MM.1S (cell line): ENCODE measurements around the gene SERPINB4.

Experiments used
- DNase-seq: peaks from one replicate; pipeline ENCODE4 v3.0.0-alpha.2; 2015
- H2AFZ ChIP-seq: fragments of 300-600 bp; sonication (generic); 2 replicates; pipeline ENCODE4 v1.6.0; 2016; ENCODE audit warnings: antibody characterized with exemption, low read length
- H3F3A ChIP-seq: fragments of 300-600 bp; sonication (generic); 2 replicates; pipeline ENCODE4 v1.6.1; 2016; ENCODE audit warnings: mild to moderate bottlenecking, antibody characterized with exemption, low read length, moderate library complexity, mixed read lengths; ENCODE audit not compliant: insufficient read depth
- H3K27ac ChIP-seq: fragments of 300-600 bp; sonication (generic); 2 replicates; pipeline ENCODE4 v1.5.1; 2016; ENCODE audit warnings: mild to moderate bottlenecking, low read length
- H3K27me3 ChIP-seq: fragments of 300-600 bp; sonication (generic); replicated peaks from 2 replicates; pipeline ENCODE4 v1.6.0; 2016; ENCODE audit warnings: low read length; ENCODE audit not compliant: insufficient read depth
- H3K36me3 ChIP-seq: fragments of 300-600 bp; sonication (generic); replicated peaks from 2 replicates; pipeline ENCODE4 v1.6.1; 2016; ENCODE audit warnings: mild to moderate bottlenecking, low read length, mixed read lengths; ENCODE audit not compliant: insufficient read depth
- H3K4me1 ChIP-seq: fragments of 300-600 bp; sonication (generic); 2 replicates; pipeline ENCODE4 v1.6.1; 2016; ENCODE audit warnings: low read length, mixed read lengths
- H3K4me2 ChIP-seq: fragments of 300-600 bp; sonication (generic); 2 replicates; pipeline ENCODE4 v1.6.0; 2016; ENCODE audit warnings: low read depth, low read length
- H3K4me3 ChIP-seq: fragments of 300-600 bp; sonication (generic); 2 replicates; pipeline ENCODE4 v1.5.1; 2016; ENCODE audit warnings: low read length, mixed read lengths
- H3K79me2 ChIP-seq: fragments of 300-600 bp; sonication (generic); 2 replicates; pipeline ENCODE4 v1.6.1; 2016; ENCODE audit warnings: mixed run types, low read length, mixed read lengths
- H3K9ac ChIP-seq: fragments of 300-600 bp; sonication (generic); 2 replicates; pipeline ENCODE4 v1.6.1; 2016; ENCODE audit warnings: low read length, mixed read lengths
- H3K9me2 ChIP-seq: fragments of 300-600 bp; sonication (generic); replicated peaks from 2 replicates; pipeline ENCODE4 v1.6.1; 2016; ENCODE audit warnings: mild to moderate bottlenecking, low read length, mixed read lengths; ENCODE audit not compliant: insufficient read depth
- H3K9me3 ChIP-seq: fragments of 300-600 bp; sonication (generic); replicated peaks from 2 replicates; pipeline ENCODE4 v1.6.1; 2016; ENCODE audit warnings: mild to moderate bottlenecking, low read length, mixed read lengths; ENCODE audit not compliant: insufficient read depth
- H4K20me1 ChIP-seq: fragments of 300-600 bp; sonication (generic); 2 replicates; pipeline ENCODE4 v1.6.1; 2016; ENCODE audit warnings: mild to moderate bottlenecking, low read length, moderate library complexity, mixed read lengths; ENCODE audit not compliant: insufficient read depth
- CTCF ChIP-seq: fragments of 300-600 bp; sonication (generic); IDR thresholded peaks from 2 replicates; pipeline ENCODE4 v1.5.1; 2016; ENCODE audit warnings: antibody characterized with exemption, low read length, mixed read lengths
- EZH2 ChIP-seq: fragments of 300-600 bp; sonication (generic); optimal IDR thresholded peaks from 2 replicates; pipeline ENCODE3; 2017; ENCODE audit warnings: low read depth, mild to moderate bottlenecking, antibody characterized with exemption, low read length, mixed read lengths
- EZH2phosphoT487 ChIP-seq: fragments of 300-600 bp; sonication (generic); IDR thresholded peaks from 2 replicates; pipeline ENCODE4 v1.6.1; 2018; ENCODE audit warnings: antibody characterized with exemption, low read length

Gene SERPINB4

GRCh38 chr18:63683890-63684289, 39.8 kb upstream of the SERPINB4 start:
- no peak overlapping the region for H3K27ac ChIP-seq
- no peak overlapping the region for H3K4me3 ChIP-seq

GRCh38 chr18:63683152-63683551, 39.1 kb upstream of the SERPINB4 start:
- no peaks in the 10 kb centered on the region for H3K4me1 ChIP-seq
- H2AFZ ChIP-seq, result no peak overlapping the region
- H3K36me3 ChIP-seq, result no peaks in the 10 kb centered on the region
- H3F3A ChIP-seq, result no peaks in the 10 kb centered on the region
- no peaks in the 10 kb centered on the region for H3K9me2 ChIP-seq
- no peak overlapping the region for H3K4me2 ChIP-seq
- H3K9ac ChIP-seq, result no peak overlapping the region
- H3K9me3 ChIP-seq, result no peaks in the 10 kb centered on the region
- DNase-seq, result no peak
- no peaks in the 10 kb centered on the region for H3K79me2 ChIP-seq
- H3K27ac ChIP-seq, result no peak overlapping the region
- H3K27me3 ChIP-seq, result no peaks in the 10 kb centered on the region
- no peak overlapping the region for H3K4me3 ChIP-seq
- TF ChIP-seq EZH2phosphoT487 (no peak), EZH2 (no peak), CTCF (no peak)
- H4K20me1 ChIP-seq, result no peaks in the 10 kb centered on the region

More at GRCh38 chr18:63683890-63684289, 39.8 kb upstream of the SERPINB4 start:
- Histone ChIP-seq H3K4me2 (no peak overlapping the region), H3K4me1 (no peaks in the 10 kb centered on the region), H2AFZ (no peak overlapping the region), H3K9me2 (no peaks in the 10 kb centered on the region), H4K20me1 (no peaks in the 10 kb centered on the region), H3K27me3 (no peaks in the 10 kb centered on the region), H3F3A (no peaks in the 10 kb centered on the region), H3K36me3 (no peaks in the 10 kb centered on the region), H3K79me2 (no peaks in the 10 kb centered on the region), H3K9me3 (no peaks in the 10 kb centered on the region), H3K9ac (no peak overlapping the region)
- no peak for TF ChIP-seq EZH2
- no peak for TF ChIP-seq CTCF
- TF ChIP-seq EZH2phosphoT487, result no peak
- DNase-seq, result no peak

- no peaks in the 10 kb centered on the region for H3K4me1 ChIP-seq
- H3K27ac ChIP-seq, result no peak overlapping the region
- no peak overlapping the region for H3K4me2 ChIP-seq
Measured at GRCh38 chr18:63681449-63682340, 37.6 kb upstream of the SERPINB4 start.

More at GRCh38 chr18:63681449-63682340, 37.6 kb upstream of the SERPINB4 start:
- Histone ChIP-seq H3K9me2 (no peaks in the 10 kb centered on the region), H3K79me2 (no peaks in the 10 kb centered on the region), H3K36me3 (no peaks in the 10 kb centered on the region), H3K9me3 (no peaks in the 10 kb centered on the region), H2AFZ (no peak overlapping the region), H3F3A (no peaks in the 10 kb centered on the region), H4K20me1 (no peaks in the 10 kb centered on the region), H3K9ac (no peak overlapping the region), H3K4me3 (no peak overlapping the region), H3K27me3 (no peaks in the 10 kb centered on the region)
- DNase-seq, result no peak
- no peak for TF ChIP-seq EZH2phosphoT487
- TF ChIP-seq EZH2, result no peak
- no peak for TF ChIP-seq CTCF
